GM23248 (cell line): ENCODE data around the gene RTL10. TPM values are rescaled to one million over a fixed set of nuclear protein-coding genes. Genes with fewer than 3 reads are reported as not detected.

Source experiments
- DNase-seq: peaks from one replicate; pipeline ENCODE4 v3.0.0-alpha.2; 2015
- H2AFZ ChIP-seq: fragments of 200-600 bp; sonication (generic); 2 replicates; pipeline ENCODE4 v1.6.1; 2016; ENCODE audit warnings: antibody characterized with exemption
- H3F3A ChIP-seq: fragments of 200-600 bp; sonication (generic); 2 replicates; pipeline ENCODE4 v1.6.1; 2016; ENCODE audit warnings: mild to moderate bottlenecking, antibody characterized with exemption, mixed run types; ENCODE audit not compliant: insufficient read depth
- H3K27ac ChIP-seq: fragments of 200-600 bp; sonication (generic); 2 replicates; pipeline ENCODE4 v1.5.1; 2016; ENCODE audit warnings: mild to moderate bottlenecking
- H3K27me3 ChIP-seq: fragments of 200-600 bp; sonication (generic); replicated peaks from 2 replicates; pipeline ENCODE4 v1.6.1; 2016; ENCODE audit warnings: mild to moderate bottlenecking; ENCODE audit not compliant: insufficient read depth
- H3K36me3 ChIP-seq: fragments of 200-600 bp; sonication (generic); 2 replicates; pipeline ENCODE4 v1.6.1; 2016; ENCODE audit warnings: low read depth, mild to moderate bottlenecking
- H3K4me1 ChIP-seq: fragments of 200-600 bp; sonication (generic); 2 replicates; pipeline ENCODE4 v1.6.1; 2016; ENCODE audit warnings: mild to moderate bottlenecking; ENCODE audit not compliant: insufficient read depth
- H3K4me2 ChIP-seq: fragments of 200-600 bp; sonication (generic); one replicate; pipeline ENCODE4 v1.6.1; 2016; ENCODE audit warnings: mild to moderate bottlenecking; ENCODE audit not compliant: unreplicated experiment
- H3K4me3 ChIP-seq: fragments of 200-600 bp; sonication (generic); 2 replicates; pipeline ENCODE4 v1.5.1; 2016; ENCODE audit warnings: mild to moderate bottlenecking
- H3K79me2 ChIP-seq: fragments of 200-600 bp; sonication (generic); 2 replicates; pipeline ENCODE4 v1.6.1; 2016; ENCODE audit warnings: mild to moderate bottlenecking; ENCODE audit not compliant: insufficient read depth
- H3K9ac ChIP-seq: fragments of 200-600 bp; sonication (generic); 2 replicates; pipeline ENCODE4 v1.6.1; 2016; ENCODE audit warnings: mild to moderate bottlenecking
- H3K9me2 ChIP-seq: fragments of 200-600 bp; sonication (generic); 2 replicates; pipeline ENCODE4 v1.6.1; 2016; ENCODE audit warnings: mixed run types, mild to moderate bottlenecking, moderate library complexity; ENCODE audit not compliant: insufficient read depth
- H3K9me3 ChIP-seq: fragments of 200-600 bp; sonication (generic); one replicate; pipeline ENCODE4 v1.6.1; 2017; ENCODE audit warnings: low read depth
- H4K20me1 ChIP-seq: fragments of 200-600 bp; sonication (generic); 2 replicates; pipeline ENCODE4 v1.6.0; 2016; ENCODE audit not compliant: insufficient read depth
- EZH2 ChIP-seq: fragments of 200-600 bp; sonication (generic); IDR thresholded peaks from 2 replicates; pipeline ENCODE4 v1.6.1; 2018; ENCODE audit warnings: antibody characterized with exemption, mild to moderate bottlenecking; ENCODE audit not compliant: insufficient read depth, poor library complexity, severe bottlenecking
- EZH2phosphoT487 ChIP-seq: fragments of 200-600 bp; sonication (generic); IDR thresholded peaks from 2 replicates; pipeline ENCODE4 v1.6.1; 2018; ENCODE audit warnings: antibody characterized with exemption, moderate library complexity, mild to moderate bottlenecking, low read depth; ENCODE audit not compliant: insufficient read depth
- WGBS, 2 experiments: methylation state at CpG; one replicate each; pipeline ENCODE4 v1.1.6; 2015 to 2017; ENCODE audit warnings: low lambda C conversion rate in 2 of 2, low coverage in 1 of 2; ENCODE audit errors: missing lambda C conversion rate in 2 of 2; 5-methylcytosine and 5-hydroxymethylcytosine counted together
- in situ Hi-C: fragments of 300-500 bp; cut with MboI; formaldehyde crosslinking; loops from 2 replicates; pipeline ENCODE4 v1.15.0; 2020
- polyA plus RNA-seq: library from polyadenylated mRNA; unstranded; fragments of >200 nt; fragmentation: Nextera tagmentation; extraction: Ambion mirVana; gene quantifications from 2 replicates; pipeline ENCODE4 v1.2.1, GENCODE V29; 2016
- total RNA-seq: library from RNA; depleted of rRNA; stranded (reverse); fragments of >200 nt; shearing (Covaris generic); gene quantifications from 2 replicates; pipeline ENCODE4 v1.2.3, GENCODE V29; 2014; rRNA removed

The RTL10 gene, protein sequence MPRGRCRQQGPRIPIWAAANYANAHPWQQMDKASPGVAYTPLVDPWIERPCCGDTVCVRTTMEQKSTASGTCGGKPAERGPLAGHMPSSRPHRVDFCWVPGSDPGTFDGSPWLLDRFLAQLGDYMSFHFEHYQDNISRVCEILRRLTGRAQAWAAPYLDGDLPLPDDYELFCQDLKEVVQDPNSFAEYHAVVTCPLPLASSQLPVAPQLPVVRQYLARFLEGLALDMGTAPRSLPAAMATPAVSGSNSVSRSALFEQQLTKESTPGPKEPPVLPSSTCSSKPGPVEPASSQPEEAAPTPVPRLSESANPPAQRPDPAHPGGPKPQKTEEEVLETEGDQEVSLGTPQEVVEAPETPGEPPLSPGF
- total RNA-seq, result 11.9 and 14.2 TPM in 2 replicates
- polyA plus RNA-seq, result 22.8 and 23.8 TPM in 2 replicates

DNA sequence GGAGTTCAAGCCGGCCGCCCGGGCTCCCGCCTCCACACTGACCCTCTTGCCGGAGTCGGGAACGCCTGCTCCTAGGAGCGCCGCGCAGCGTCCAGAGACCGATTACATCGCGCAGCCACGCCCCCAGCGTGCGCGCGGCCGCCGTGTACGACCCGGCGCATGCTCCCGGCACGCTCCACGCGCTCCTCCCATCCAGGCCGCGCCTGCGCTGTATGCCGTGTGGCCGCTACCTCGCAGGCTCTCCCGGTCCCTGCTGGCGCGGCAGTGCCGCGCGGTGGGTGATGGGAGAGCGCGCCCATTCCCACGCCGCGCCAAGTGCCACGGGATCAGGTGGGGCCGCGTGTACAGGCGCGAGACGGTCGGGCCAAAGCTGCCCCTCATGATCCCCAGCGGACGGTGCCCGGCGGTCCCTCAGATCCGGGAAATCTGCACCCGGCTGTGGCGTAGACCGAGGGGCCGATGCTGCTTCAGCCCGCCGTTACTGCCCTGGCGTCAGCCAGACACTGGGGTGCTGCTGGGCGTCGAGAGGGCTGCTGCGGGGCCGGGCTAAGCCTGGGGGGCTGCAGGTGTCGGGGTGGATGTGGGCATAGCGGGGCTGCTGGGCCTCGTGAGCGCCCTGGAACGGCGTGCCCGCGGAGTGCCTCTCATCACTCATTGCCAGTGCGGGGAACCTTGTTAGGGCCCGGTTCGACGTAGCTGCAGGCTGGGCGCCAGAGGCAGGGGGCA, at the start of gene RTL10, which contains the start of gene GNB1L:
RTL10 (minus strand) TSS at position 97 of the 726 bp plus-strand sequence. CDS start 2,613 bp downstream, outside the sequence.
GNB1L (minus strand) TSS at position 97 of the 726 bp plus-strand sequence. CDS start 33,519 bp downstream, outside the sequence.
- no peaks in the 10 kb centered on the region for H3K9me2 ChIP-seq
- TF ChIP-seq EZH2phosphoT487 (no peak), EZH2 (no peak)
- H3K9me3 ChIP-seq, result no peaks in the 10 kb centered on the region
- H3K36me3 ChIP-seq, result no peaks in the 10 kb centered on the region
- H3K79me2 ChIP-seq, result peaks cover 69% of the 10 kb centered on the region
- peak within 1 kb of the TSS; percentile 99 for H3K4me3 ChIP-seq
- H4K20me1 ChIP-seq, result no peaks in the 10 kb centered on the region
- H3K27ac ChIP-seq, result peak within 1 kb of the TSS; percentile 91
- 1% methylated on average over 30 to 79 of the region's 81 CpGs for WGBS, 2 experiments
- DNase-seq, result peak; percentile 100
- no peaks in the 10 kb centered on the region for H3K27me3 ChIP-seq
- in situ Hi-C loops, result no loop called here
- peaks cover 11% of the 10 kb centered on the region for H3F3A ChIP-seq
- peak within 1 kb of the TSS; percentile 93 for H3K9ac ChIP-seq
- peak within 1 kb of the TSS; percentile 89 for H3K4me2 ChIP-seq
- H2AFZ ChIP-seq, result peak within 1 kb of the TSS; percentile 76
- H3K4me1 ChIP-seq, result peaks cover 19% of the 10 kb centered on the region

DNA sequence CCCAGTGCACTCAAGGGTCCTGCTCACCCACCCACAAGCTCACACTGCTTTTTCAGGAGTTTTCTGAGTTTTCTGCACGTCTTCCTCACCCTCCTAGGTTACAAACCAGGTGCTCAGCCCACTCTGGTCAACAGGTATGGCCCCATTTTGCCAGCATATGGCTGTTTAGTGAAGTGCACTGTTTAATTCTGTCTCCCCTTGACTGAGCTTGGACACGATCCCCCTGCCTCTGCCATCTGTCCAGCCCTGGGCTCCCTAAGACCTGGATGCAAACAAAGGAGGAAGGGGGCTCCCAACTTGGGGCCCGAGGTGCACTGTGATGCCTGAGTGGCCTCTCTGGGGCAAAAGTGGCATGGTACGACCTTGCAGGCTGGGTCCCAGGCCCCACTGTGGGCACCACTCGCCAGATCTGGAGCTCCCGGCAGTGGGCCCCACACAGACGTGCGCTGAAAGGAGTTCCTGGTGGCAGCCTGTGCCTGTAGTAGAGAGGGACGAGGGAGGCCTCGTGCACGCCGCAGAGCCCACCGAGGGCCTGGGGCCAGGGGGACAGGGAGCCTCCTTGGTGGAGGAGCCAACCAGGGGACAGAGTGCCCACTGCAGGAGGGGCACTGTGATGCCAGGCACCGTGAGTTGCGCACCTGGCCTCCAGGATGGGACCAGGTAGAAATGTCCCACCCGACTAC, 49.6 kb upstream of the RTL10 start:
- no peaks in the 10 kb centered on the region for H3K9me2 ChIP-seq
- WGBS, 2 experiments, result 92 to 94% methylated on average over 11 to 16 of the region's 16 CpGs
- H2AFZ ChIP-seq, result no peak overlapping the region

DNA sequence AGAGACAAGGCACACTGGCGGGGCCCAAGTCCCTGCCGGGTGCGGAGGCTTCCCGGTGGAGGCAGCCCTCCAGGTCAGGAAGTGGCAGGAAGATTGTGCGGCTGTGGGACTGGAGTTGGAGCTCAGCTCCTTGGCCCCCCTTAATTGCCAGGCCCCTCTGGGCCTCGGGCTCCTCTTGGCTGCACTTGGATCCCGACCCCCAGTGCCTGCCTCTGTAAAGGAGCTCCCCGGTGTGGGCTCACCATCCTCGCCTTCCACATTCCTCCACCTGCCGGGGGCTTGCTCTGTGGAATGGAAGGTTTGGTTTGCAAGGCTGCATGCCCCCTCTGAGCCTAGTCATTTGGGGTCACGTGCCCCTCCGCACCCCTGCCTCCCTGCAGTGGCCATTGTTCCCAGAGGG, 48.8 kb upstream of the RTL10 start:
- H3K9me3 ChIP-seq, result no peaks in the 10 kb centered on the region
- H4K20me1 ChIP-seq, result no peaks in the 10 kb centered on the region
- DNase-seq, result no peak
- no peaks in the 10 kb centered on the region for H3F3A ChIP-seq
- no peak overlapping the region for H2AFZ ChIP-seq
- no peaks in the 10 kb centered on the region for H3K79me2 ChIP-seq
- H3K9ac ChIP-seq, result no peak overlapping the region
- no peaks in the 10 kb centered on the region for H3K4me1 ChIP-seq
- no peaks in the 10 kb centered on the region; the same call in 1 of the 2 replicates for H3K36me3 ChIP-seq
- in situ Hi-C loops, result no loop called here
- no peak for TF ChIP-seq EZH2
- no peak for TF ChIP-seq EZH2phosphoT487
- H3K4me3 ChIP-seq, result no peak overlapping the region
- no peak overlapping the region for H3K27ac ChIP-seq
- WGBS, 2 experiments, result 82 to 84% methylated on average over 12 of the region's 12 CpGs
- no peaks in the 10 kb centered on the region for H3K27me3 ChIP-seq
- no peak overlapping the region for H3K4me2 ChIP-seq
- H3K9me2 ChIP-seq, result no peaks in the 10 kb centered on the region

More for the DNA sequence above, 49.6 kb upstream of the RTL10 start:
- Histone ChIP-seq H3K36me3 (no peaks in the 10 kb centered on the region; the same call in 1 of the 2 replicates), H3K4me3 (no peak overlapping the region), H4K20me1 (no peaks in the 10 kb centered on the region), H3K9me3 (no peaks in the 10 kb centered on the region), H3F3A (no peaks in the 10 kb centered on the region), H3K27me3 (no peaks in the 10 kb centered on the region), H3K27ac (no peak overlapping the region), H3K9ac (no peak overlapping the region), H3K4me1 (no peaks in the 10 kb centered on the region), H3K4me2 (no peak overlapping the region), H3K79me2 (no peaks in the 10 kb centered on the region)
- in situ Hi-C loops, result no loop called here
- DNase-seq, result no peak
- TF ChIP-seq EZH2phosphoT487, result no peak
- no peak for TF ChIP-seq EZH2

DNA sequence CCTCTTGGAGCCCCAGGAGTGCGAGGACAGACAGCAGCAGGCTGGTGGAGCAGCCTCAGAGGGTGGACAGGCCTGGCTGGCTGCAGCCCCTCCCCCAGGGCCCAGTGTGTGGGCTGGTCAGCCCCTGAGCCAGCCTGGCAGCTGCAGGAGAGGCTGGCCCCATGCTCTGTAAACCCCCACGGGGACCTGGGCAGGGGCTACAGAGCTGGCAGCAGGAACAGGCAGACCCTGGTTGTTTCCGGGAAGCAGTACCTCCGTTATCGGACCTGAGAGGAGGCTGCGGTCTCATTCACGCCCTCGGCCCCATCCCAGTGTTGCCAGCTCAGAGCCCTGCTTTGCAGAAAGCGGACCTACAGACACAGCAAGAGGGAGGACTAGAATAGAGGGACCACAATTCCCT, 48.4 kb upstream of the RTL10 start:
- no peak overlapping the region for H3K4me3 ChIP-seq
- WGBS, 2 experiments, result 92 to 93% methylated on average over 9 of the region's 9 CpGs
- H3K27ac ChIP-seq, result no peak overlapping the region
- H3K4me1 ChIP-seq, result no peaks in the 10 kb centered on the region
- H3K9me3 ChIP-seq, result no peaks in the 10 kb centered on the region
- no peak overlapping the region for H3K9ac ChIP-seq
- no peaks in the 10 kb centered on the region for H4K20me1 ChIP-seq
- in situ Hi-C loops, result no loop called here
- no peak overlapping the region for H3K4me2 ChIP-seq
- H2AFZ ChIP-seq, result no peak overlapping the region
- DNase-seq, result no peak
- TF ChIP-seq EZH2phosphoT487, result no peak
- TF ChIP-seq EZH2, result no peak
- no peaks in the 10 kb centered on the region for H3F3A ChIP-seq
- H3K9me2 ChIP-seq, result no peaks in the 10 kb centered on the region
- H3K36me3 ChIP-seq, result no peaks in the 10 kb centered on the region
- H3K79me2 ChIP-seq, result no peaks in the 10 kb centered on the region
- H3K27me3 ChIP-seq, result no peaks in the 10 kb centered on the region
